DOHH2 (cell line): ENCODE results near the gene KCNK7.

ENCODE experiments used
- CTCF ChIP-seq: fragments of 200-600 bp; sonication (generic); IDR thresholded peaks from one replicate; pipeline ENCODE4 v1.5.1; 2014; ENCODE audit warnings: antibody characterized with exemption, mild to moderate bottlenecking, low read depth, low read length; ENCODE audit not compliant: poor library complexity, severe bottlenecking
- EZH2phosphoT487 ChIP-seq: fragments of 200-600 bp; sonication (generic); IDR thresholded peaks from 2 replicates; pipeline ENCODE4 v1.6.1; 2017; ENCODE audit warnings: borderline replicate concordance, mild to moderate bottlenecking, antibody characterized with exemption, low read length, moderate library complexity, mixed read lengths

GRCh38 chr11:65627202-65627601, 31.6 kb upstream of the KCNK7 start:
- TF ChIP-seq CTCF (no peak), EZH2phosphoT487 (no peak)
